Central memory CD8-positive, alpha-beta T cell (primary cell): ENCODE measurements around the gene FARP1.

Experiments used
- ATAC-seq: fragments of 150-1000 bp; cut with Tn5 transposase; replicated peaks from 2 replicates; pipeline ENCODE4 v1.10.0; 2022; ENCODE audit warnings: mild to moderate bottlenecking, moderate FRiP score, moderate number of reproducible peaks; ENCODE audit not compliant: poor library complexity, severe bottlenecking; ENCODE audit errors: extremely low read depth
- DNase-seq, 2 donors: peaks; one replicate each; pipeline ENCODE4 v3.0.0; 2021; ENCODE audit warnings: low spot score in 2 of 2
- H3K27ac Mint-ChIP-seq: one replicate; pipeline ENCODE4 v1.8.0; 2022; ENCODE audit warnings: low read depth, mild to moderate bottlenecking, moderate library complexity, mixed read lengths
- H3K27me3 Mint-ChIP-seq: one replicate; pipeline ENCODE4 v1.8.0; 2022; ENCODE audit warnings: mixed read lengths
- H3K36me3 Mint-ChIP-seq: one replicate; pipeline ENCODE4 v1.8.0; 2022; ENCODE audit warnings: mild to moderate bottlenecking, moderate library complexity, mixed read lengths; ENCODE audit not compliant: insufficient read depth
- H3K4me1 Mint-ChIP-seq: one replicate; pipeline ENCODE4 v1.8.0; 2022; ENCODE audit warnings: mixed read lengths
- H3K4me3 Mint-ChIP-seq: one replicate; pipeline ENCODE4 v1.8.0; 2022; ENCODE audit warnings: mild to moderate bottlenecking, moderate library complexity, mixed read lengths
- H3K9me3 Mint-ChIP-seq: one replicate; pipeline ENCODE4 v1.8.0; 2022; ENCODE audit warnings: mixed read lengths

Gene FARP1

DNA sequence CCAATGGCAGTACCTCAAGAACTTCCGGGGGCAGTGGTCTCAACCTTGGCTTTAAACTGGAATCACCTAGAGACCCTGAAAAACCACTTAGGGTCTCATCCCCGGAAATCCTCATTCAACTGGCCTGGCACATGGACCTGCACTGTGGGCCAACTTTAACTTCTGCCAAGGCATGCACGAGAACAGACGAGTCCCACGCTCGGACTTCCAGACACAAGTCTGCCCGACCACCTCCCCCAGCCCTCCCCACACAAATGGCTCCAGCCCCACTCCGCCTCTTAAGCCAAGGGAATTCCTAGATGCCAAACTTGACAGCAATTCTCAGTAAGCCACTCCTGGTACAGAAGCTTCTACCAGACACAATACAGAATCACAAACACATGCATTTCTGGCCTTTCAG, 320.1 kb downstream of the FARP1 start:
- H3K36me3 Mint-ChIP-seq: peaks cover 51% of the 10 kb centered on the region
- H3K9me3 Mint-ChIP-seq: no peaks in the 10 kb centered on the region

DNA sequence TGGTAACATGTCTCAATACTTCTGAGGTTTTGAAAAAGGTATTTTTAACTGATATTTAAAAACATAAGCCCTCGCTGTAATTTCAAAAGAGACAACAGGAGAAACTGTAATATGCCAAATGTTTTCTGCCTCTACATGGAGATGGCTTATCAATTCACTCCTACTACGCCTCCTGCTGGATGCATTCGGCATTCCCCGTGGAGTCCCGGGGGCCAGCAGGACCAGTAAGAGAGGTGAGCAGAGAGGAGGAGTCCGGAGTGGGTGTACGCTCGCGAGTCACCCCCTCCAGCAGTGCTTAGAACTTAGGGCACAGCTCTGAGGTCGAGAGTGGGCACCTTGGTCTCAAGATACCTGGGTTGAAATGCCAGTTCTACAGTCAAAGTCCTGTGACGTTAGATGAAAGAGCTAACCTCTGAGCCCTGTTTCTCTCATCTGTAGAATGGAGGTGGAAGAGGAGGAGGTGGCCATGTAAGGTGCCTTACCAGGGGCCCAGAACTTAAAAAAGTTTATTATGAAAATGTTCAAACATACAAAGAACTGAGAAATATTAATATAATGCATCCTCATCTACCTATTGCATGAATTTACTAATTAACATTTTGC, 323.8 kb downstream of the FARP1 start:
- DNase-seq (no peak), ATAC-seq (no peak)
- no peak overlapping the region for H3K27ac Mint-ChIP-seq
- no peaks in the 10 kb centered on the region for H3K9me3 Mint-ChIP-seq
- peaks cover 41% of the 10 kb centered on the region for H3K4me1 Mint-ChIP-seq
- H3K36me3 Mint-ChIP-seq: peaks cover 44% of the 10 kb centered on the region
- no peak overlapping the region for H3K4me3 Mint-ChIP-seq
- H3K27me3 Mint-ChIP-seq: no peaks in the 10 kb centered on the region

More for the DNA sequence above, 320.1 kb downstream of the FARP1 start:
- H3K27ac Mint-ChIP-seq: peak overlapping the region; percentile 77
- DNase-seq (no peak), ATAC-seq (no peak)
- H3K4me1 Mint-ChIP-seq: peaks cover 24% of the 10 kb centered on the region
- H3K27me3 Mint-ChIP-seq: no peaks in the 10 kb centered on the region
- H3K4me3 Mint-ChIP-seq: no peak overlapping the region

DNA sequence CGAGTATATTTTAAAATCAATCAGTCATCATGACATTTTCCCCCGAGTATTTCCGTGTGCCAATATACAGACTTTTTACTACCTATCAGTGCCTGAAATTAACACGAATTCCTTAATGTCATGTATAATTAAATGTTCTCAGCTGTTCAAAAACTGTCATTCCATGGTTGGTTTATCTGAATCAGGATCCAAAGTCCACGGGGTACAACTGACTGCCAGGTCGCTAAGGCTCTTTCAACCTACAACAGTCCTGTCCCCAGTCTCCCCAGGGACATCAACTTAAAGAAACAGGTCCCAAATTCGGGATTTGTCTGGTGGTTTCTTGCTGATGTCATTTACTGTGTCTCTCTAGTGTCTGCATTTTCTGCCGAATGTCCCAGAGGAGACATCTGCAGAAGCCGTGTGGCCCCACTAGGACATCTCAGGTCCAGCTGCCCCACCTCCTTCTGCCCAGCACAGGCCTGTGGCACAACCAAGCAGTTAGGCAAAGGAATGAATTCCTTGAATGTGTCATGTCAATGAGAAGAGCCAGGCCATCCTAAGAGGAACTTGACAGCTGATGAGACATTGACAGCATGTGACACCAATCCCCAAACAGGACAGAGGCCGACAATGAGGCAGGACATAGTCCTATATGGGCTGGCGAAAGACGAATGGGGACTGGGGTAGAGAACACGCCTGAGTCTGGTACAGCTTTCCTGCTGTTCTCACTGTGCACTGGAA, 324.5 kb downstream of the FARP1 start:
- Mint-ChIP-seq H3K27ac (no peak overlapping the region), H3K27me3 (no peaks in the 10 kb centered on the region), H3K9me3 (no peaks in the 10 kb centered on the region), H3K4me3 (no peak overlapping the region), H3K36me3 (peaks cover 41% of the 10 kb centered on the region), H3K4me1 (peaks cover 44% of the 10 kb centered on the region)
- DNase-seq: no peak
- ATAC-seq: no peak

DNA sequence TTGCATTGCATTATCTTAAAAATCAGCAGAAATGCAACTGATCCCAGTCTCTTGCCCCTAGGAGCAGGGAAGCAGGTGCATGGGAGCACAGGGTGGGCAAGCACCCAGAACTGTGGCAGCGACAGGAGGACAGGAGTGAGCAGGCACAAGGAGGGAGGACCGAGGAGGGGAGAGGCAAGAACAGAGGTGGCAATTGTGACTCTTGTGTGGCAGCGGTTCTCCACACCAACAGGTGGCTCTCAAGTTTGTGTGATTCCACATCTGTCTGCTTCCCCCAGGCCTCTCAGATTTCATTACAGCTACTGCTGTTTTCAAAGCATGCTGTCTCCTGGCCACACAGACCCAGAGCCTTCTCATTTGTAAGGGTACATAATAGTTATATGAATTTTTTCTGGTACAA, 325.5 kb downstream of the FARP1 start:
- peak overlapping the region; percentile 9 for H3K27ac Mint-ChIP-seq
- H3K4me3 Mint-ChIP-seq: no peak overlapping the region
- ATAC-seq (no peak), DNase-seq (no peak)
- no peaks in the 10 kb centered on the region for H3K9me3 Mint-ChIP-seq
- no peaks in the 10 kb centered on the region for H3K27me3 Mint-ChIP-seq
- peaks cover 43% of the 10 kb centered on the region for H3K4me1 Mint-ChIP-seq
- H3K36me3 Mint-ChIP-seq: peaks cover 33% of the 10 kb centered on the region

DNA sequence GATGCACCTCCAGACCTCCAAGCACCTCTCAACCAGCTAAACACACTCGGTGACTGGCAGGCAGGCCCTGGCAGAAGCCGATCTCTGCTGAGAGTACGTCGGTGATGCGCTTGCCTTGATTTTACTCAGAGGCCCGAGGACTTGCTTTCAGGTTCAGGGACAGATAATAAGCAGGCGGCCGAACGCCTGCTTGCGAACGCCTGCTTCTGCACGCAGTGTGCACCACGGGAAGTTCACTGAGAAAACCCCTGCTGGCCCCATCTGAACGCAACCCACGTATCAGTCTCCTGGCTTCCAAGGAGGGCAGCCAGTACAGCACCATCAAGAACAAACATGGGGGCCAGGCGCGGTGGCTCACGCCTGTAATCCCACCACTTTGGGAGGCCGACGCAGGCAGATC, 326.0 kb downstream of the FARP1 start:
- DNase-seq (no peak), ATAC-seq (no peak)
- Mint-ChIP-seq H3K36me3 (peaks cover 29% of the 10 kb centered on the region), H3K4me1 (peaks cover 43% of the 10 kb centered on the region), H3K27ac (peak overlapping the region; percentile 9), H3K9me3 (no peaks in the 10 kb centered on the region), H3K27me3 (no peaks in the 10 kb centered on the region), H3K4me3 (no peak overlapping the region)

DNA sequence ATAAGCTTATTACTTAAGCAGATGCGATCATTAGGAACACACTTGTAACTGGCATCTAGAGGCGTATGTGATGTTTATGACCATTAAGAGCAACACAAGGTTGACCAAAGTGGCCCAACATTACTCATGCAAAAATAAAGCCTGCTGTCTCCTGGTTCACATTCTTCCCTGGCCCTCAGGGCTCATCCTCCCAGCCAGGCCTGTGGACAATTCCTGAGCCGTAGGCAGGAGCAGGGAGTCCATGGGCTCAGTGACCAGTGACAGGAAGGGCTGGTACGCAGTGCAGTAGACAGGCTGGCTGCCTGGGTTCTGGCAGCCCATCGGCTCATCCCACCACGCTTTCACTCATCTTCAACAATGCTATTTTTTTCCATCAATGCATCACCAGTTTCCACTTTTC, 328.0 kb downstream of the FARP1 start:
- Mint-ChIP-seq H3K27ac (no peak overlapping the region), H3K4me1 (peaks cover 48% of the 10 kb centered on the region), H3K4me3 (no peak overlapping the region), H3K9me3 (no peaks in the 10 kb centered on the region), H3K36me3 (peaks cover 21% of the 10 kb centered on the region), H3K27me3 (no peaks in the 10 kb centered on the region)
- ATAC-seq (no peak), DNase-seq (no peak)

DNA sequence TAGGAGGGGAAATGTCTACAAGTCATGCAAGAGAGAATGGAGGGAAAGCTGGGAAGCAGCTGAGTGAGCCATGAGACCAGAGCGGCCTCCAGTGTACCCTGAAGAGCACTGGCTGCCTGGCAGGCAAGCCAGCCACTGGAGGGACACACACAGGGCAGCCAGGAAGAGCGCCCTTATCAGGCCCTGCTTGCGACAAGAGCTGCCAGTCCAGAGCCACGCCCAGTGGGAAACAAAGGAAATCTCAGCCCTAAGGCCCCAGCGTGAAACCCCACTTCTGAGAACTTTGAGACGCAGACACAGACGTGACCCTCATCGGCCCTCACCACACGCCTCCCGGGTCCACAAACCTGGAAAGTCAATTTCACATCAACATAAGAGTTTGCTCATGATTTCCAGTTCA, 329.0 kb downstream of the FARP1 start:
- H3K27me3 Mint-ChIP-seq: no peaks in the 10 kb centered on the region
- no peak for ATAC-seq
- no peaks in the 10 kb centered on the region for H3K9me3 Mint-ChIP-seq
- H3K36me3 Mint-ChIP-seq: peaks cover 24% of the 10 kb centered on the region
- H3K4me1 Mint-ChIP-seq: peaks cover 58% of the 10 kb centered on the region
- H3K4me3 Mint-ChIP-seq: no peak overlapping the region
- H3K27ac Mint-ChIP-seq: no peak overlapping the region
- DNase-seq: no peak

DNA sequence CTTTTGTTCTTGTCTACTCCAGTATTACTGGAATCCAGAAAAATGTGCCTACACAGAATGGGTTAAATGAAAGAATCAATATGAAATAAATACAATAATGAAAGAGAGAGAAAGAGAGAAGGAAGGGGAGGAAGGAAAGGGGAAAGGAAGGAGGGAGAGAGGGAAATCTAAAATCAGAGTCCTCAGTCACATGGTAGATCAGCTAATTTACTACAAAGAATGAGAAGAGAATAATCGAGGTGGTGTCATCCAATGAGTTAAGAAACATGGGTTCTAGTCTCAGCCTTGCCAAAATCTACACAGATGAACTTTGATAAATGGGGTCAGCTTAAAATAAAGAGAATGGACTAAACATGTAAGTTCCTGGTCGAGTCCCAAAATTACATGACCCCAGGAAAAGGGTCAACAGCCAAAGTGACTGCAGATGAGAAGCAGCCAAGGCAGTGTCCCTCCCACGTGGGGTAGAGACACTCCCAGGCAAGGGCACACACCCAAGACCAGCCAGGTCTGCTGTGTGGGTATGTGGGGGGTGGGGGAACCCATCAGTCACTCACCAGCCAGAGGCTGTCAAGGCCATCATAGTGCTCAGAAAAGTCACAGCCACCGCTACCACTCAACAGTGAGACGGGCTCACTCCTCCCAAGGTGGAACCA, 330.4 kb downstream of the FARP1 start:
- Mint-ChIP-seq H3K4me3 (no peak overlapping the region), H3K4me1 (peaks cover 61% of the 10 kb centered on the region), H3K36me3 (peaks cover 23% of the 10 kb centered on the region), H3K27ac (peak overlapping the region; percentile 96), H3K27me3 (no peaks in the 10 kb centered on the region), H3K9me3 (no peaks in the 10 kb centered on the region)
- ATAC-seq: no peak
- DNase-seq: no peak

DNA sequence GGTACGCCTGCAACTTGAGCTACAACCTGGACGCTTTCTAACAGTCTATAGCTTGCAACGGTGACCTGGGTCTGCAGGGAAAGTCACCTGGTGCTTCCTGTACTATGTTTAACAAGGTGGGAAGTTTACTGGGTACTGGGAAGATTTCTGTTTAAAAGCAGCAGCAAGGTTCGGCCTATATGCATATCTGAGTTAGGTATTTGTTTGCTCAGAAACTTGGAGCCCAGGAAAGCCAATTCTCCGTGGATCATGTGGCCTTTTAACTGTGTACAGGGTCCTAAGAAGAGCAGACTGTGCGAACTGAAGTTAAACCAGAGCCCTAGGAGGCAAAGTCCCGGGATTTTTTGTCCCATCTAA, 330.9 kb downstream of the FARP1 start:
- Mint-ChIP-seq H3K36me3 (peaks cover 23% of the 10 kb centered on the region), H3K27me3 (no peaks in the 10 kb centered on the region)
- DNase-seq: no peak

DNA sequence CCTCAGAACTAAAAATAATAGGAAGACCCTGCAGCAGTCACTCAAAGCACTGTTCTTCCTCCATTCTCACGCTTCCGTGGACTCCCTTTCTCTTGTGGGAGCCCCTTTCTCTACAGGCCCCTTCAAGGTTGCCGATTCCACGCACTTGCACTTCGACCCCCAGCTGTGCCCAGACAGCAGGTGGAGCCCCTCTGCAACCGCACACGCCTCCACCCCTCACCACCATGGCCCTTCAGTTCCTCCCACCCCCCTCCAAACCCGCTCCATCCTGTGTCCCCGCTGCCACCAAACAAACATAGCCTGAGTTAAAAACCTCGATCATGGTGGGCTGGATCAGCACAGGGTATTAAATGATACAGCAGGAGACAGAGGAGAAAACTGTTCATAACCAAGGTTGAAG, 331.4 kb downstream of the FARP1 start:
- DNase-seq: no peak
- Mint-ChIP-seq H3K36me3 (peaks cover 22% of the 10 kb centered on the region), H3K9me3 (no peaks in the 10 kb centered on the region), H3K27ac (peak overlapping the region; percentile 80), H3K27me3 (no peaks in the 10 kb centered on the region), H3K4me1 (peaks cover 64% of the 10 kb centered on the region), H3K4me3 (no peak overlapping the region)
- no peak for ATAC-seq

More for the DNA sequence above, 330.9 kb downstream of the FARP1 start:
- ATAC-seq: no peak
- Mint-ChIP-seq H3K4me3 (no peak overlapping the region), H3K27ac (peak overlapping the region; percentile 80), H3K4me1 (peaks cover 61% of the 10 kb centered on the region), H3K9me3 (no peaks in the 10 kb centered on the region)

DNA sequence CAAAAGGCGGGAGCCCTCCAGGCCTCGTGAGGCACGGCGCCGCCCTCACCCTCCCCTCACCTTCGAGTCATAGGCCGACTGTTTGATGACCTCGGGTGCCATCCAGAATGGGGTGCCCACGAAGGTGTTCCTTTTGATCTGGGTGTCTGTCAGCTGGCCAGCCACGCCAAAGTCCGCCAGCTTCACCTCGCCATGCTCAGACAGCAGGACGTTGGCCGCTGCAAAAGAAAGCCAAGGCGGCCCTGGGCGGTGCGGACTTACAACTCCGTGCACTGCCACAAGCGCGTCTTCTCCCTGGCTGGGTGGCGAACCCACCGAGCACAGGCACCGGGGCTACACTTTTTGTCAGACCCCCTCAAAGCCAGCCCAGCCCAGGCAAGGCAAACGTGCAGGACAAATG, 331.9 kb downstream of the FARP1 start:
- Mint-ChIP-seq H3K27me3 (no peaks in the 10 kb centered on the region), H3K4me1 (peaks cover 64% of the 10 kb centered on the region), H3K9me3 (no peaks in the 10 kb centered on the region), H3K27ac (peak overlapping the region; percentile 80), H3K4me3 (no peak overlapping the region), H3K36me3 (peaks cover 19% of the 10 kb centered on the region)
- no peak for DNase-seq
- ATAC-seq: no peak

DNA sequence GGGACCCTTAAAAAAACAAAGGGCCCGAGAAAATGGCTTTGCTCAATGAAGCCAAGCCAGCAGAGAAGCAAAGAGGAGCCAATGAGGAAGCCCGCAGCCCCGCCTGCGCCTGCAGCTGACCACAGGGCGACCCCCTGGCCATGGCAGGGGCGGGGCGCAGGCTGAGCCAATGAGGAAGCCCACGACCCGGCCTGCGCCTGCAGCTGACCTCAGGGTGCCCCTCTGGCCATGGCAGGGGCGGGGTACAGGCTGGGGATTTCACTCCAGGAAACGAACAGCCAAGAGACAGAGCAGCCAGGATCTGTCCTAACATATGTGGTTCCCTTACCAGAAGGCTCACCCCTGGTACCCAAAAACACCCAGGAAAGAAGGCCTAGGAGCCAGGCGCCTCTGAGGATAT, 332.6 kb downstream of the FARP1 start:
- Mint-ChIP-seq H3K27me3 (no peaks in the 10 kb centered on the region), H3K9me3 (no peaks in the 10 kb centered on the region), H3K36me3 (peaks cover 18% of the 10 kb centered on the region), H3K4me3 (no peak overlapping the region), H3K4me1 (peaks cover 64% of the 10 kb centered on the region), H3K27ac (no peak overlapping the region)
- ATAC-seq (no peak), DNase-seq (no peak)

DNA sequence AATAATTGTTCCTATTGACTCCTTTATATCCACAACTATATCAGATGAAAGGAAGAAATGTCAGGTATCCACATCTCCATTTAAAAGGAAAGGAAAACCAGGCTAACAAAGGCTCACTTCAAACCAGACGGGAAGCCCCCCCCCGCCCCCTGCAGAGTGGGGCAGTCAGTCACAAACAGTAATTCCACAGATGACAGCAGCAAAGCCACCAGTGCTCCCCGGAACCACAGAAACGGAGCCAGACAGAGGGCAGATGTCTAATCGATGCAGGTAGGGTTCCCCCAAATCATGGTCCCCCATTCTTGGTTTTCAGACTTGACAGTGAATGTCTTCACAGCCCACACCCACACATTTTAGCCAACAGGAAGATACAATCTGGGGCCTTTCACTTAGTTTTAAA, 333.2 kb downstream of the FARP1 start:
- Mint-ChIP-seq H3K9me3 (no peaks in the 10 kb centered on the region), H3K4me3 (peak overlapping the region; percentile 65), H3K4me1 (peaks cover 66% of the 10 kb centered on the region), H3K27ac (peak overlapping the region; percentile 91), H3K27me3 (no peaks in the 10 kb centered on the region), H3K36me3 (peaks cover 18% of the 10 kb centered on the region)
- peak in 1 of 2 donors; percentile 23 for DNase-seq
- ATAC-seq: peak; percentile 60
